GM04504 (cell line): ENCODE results near the gene CABP2.
"Not testable (repeated sequence)": the region's sequence is repeated elsewhere in the genome, so short reads cannot be mapped to it uniquely, and the experiment has no call there.

ENCODE experiments used
- DNase-seq: peaks from one replicate; pipeline ENCODE4 v3.0.0-alpha.2; 2012; ENCODE audit warnings: low read depth

The CABP2 gene

DNA sequence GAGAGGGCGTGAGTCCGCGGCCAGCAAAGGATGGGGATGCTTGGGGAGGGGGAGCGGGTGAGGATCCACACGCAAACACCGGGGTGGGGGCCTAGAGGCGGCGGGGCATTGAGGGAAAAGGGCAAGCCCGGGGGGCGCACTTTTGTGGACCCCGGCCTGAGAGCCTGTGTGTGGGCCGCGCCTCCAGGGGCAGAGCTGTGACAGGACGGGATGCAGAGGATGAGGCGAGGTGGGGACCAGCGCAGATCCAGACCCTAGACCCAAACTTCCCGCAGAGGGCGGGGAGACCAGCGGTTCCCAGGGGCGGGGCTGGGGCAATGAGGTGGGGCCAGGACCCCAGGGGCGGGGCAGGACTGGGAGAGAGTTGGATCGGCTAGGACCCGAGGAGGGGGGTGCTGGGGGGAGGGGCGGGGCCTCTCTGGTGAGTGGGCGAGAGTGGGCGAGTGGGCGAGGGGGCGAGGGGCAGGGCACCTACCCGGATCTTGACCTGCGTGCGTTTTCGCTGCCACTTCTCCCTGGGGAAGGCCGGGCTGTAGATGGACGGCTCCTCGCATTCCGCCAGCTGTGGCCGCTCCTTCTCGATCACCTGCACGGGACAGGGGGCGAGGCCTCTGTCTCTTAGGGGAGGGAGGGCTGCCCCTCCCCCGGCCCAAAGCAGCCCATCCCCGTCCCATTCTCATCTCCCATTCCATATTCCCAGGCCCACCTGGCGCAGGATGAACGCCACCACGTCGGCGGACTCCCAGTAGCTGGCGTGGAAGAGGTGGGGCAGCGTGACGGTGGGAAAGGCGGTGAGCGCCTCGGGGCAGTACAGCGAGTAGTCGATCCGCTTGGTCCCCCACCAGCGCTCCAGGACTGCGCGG lies 28.6 kb downstream of the CABP2 start:
- DNase-seq: no peak

DNA sequence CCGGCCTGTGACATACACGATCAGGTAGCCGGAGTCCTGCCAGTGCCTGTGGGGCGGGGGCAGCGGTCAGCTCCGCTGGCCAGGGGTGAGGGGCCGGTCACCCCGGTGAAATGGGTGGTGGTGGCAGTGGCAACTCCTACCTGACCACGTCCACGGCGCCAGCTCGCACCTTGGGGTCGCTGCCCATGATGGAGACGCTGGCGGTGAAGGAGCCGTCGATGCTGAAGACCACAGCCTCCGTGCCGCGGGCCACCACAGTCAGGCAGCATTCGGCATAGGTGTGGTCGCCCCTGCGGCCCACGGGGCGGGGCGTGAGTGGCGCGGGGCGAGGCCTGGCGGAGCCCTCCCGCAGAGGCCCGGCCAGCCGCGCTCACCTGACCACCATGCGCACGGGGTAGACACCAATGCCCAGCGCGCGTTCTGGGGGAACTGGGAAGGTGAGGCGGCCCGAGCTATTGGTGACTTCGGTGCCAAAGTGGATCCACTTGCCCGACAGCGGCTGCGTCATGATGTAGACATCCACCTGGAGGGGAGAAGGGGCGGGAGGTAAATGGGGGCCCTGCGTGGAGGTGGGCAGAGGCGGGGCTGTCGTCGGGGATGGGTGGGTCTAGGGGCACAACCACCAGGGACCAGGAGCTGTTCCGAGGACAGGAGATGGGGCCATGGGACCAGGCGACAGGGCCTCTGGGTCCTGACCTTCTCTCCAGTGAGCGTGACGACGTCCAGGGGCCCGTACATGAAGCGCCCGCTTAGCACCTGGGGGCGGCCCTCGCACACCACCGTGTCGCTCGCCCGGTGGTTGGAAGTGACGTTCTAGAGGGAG lies 29.5 kb downstream of the CABP2 start:
- no peak for DNase-seq

DNA sequence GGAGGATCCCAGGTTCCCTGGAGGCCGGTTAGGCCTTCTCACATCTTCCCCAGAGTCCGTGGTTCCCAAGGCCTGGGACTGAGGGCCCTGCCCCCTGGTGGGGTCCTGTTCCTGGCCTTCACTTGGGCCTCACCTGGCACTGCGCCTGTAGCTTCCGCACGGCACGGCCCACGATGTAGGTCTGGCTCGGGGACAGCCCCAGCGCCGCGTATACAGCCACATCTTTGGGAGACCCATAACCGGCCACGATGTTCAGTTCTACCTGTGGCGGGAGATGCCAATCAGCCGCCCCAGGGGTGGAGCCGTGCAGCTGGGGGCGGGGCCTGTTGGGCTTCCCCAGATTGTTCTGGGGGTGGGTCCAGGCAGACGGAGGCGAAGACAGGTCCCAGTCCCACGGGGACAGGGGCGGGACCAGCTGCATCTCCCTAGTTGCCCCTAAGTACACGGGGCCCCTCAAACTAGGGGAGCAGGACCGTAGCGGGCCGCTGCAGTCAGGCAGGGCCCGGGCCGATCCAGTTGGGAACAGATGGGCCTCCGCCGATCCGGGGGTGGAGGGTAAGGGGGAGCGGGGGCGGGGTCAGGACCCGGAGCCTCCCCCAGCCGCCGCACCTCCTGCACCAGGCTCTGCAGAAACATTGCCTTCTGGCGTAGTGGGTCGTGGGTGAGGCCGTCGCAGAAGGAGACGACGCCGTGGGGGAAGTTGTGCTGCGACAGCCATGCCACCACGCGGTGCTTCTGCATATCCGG lies 30.3 kb downstream of the CABP2 start:
- no peak for DNase-seq

DNA sequence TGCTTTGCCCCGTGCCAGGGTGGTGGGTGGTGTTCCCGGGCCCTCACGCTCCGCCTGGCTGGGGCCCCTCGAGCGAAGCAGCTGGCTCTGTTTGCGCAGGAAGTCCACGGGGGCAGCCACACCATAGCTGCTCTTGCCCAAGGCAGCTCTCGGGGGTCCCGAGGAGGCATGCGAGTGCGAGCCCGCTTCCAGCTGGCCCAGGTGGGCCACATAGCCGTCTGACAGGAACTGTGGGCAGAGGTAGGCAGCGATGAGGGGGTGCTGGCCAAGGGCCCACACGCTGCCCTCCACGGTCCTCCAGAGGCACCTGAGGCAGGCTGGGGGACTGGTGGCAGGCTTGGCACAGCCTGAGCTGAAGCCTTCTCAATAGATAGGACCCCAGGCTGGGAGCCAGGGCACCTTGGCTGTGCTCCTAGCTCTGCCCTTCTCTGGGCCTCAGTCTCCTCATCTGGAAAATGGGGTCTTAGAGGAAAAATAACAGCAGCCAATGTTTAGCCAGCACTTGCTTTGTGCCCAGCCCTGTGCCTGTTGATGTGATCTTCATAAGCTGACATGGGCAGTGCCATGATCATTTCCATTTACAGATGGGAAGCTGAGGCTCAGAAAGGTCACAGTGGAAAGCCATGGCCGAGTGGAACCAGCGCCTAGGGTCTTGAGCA lies 31.0 kb downstream of the CABP2 start:
- DNase-seq: no peak

DNA sequence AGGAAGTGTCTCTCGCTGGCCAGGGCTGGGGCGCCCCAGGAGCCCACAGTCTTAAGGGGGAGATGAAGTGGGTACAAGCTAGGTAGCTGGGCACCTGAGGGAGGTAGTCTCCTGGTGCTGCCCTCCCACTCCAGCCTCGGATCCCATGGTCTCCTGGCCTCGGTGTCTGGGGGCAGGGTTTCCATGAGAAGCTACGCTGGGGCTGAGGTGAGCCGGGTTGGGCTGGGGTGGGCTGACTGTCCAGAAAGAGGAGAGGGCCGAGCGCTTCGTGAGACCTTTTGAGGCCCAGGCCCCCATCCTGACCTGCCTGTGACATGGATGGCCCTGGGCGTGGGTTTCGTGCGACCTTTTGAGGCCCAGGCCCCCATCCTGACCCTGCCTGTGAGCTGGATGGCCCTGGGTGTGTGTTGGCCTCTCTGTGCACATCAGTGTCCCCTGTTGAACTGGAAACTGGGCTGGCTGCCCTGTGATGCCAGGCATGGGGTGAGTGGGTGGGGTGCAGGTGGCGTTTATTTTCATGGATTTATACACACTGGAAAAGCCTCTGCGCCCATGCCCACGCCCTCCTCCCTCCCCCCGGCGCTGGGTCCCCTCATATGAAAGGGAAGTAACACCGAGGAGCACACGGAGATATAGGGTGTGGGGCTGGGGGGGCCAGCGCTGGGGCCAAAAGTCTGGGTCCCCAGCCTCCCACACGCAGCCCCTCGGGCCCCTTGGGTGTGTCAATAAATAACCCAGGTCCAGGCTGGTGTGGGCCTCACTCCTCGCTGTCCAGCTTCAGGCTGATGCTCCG lies 31.8 kb downstream of the CABP2 start:
- DNase-seq: no peak

DNA sequence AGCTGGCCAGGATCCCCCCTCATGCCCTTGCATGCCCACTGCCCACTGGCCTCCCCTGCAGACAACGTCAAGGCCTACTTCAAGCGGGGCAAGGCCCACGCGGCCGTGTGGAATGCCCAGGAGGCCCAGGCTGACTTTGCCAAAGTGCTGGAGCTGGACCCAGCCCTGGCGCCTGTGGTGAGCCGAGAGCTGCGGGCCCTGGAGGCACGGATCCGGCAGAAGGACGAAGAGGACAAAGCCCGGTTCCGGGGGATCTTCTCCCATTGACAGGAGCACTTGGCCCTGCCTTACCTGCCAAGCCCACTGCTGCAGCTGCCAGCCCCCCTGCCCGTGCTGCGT lies 32.5 kb downstream of the CABP2 start:
- no peak for DNase-seq

DNA sequence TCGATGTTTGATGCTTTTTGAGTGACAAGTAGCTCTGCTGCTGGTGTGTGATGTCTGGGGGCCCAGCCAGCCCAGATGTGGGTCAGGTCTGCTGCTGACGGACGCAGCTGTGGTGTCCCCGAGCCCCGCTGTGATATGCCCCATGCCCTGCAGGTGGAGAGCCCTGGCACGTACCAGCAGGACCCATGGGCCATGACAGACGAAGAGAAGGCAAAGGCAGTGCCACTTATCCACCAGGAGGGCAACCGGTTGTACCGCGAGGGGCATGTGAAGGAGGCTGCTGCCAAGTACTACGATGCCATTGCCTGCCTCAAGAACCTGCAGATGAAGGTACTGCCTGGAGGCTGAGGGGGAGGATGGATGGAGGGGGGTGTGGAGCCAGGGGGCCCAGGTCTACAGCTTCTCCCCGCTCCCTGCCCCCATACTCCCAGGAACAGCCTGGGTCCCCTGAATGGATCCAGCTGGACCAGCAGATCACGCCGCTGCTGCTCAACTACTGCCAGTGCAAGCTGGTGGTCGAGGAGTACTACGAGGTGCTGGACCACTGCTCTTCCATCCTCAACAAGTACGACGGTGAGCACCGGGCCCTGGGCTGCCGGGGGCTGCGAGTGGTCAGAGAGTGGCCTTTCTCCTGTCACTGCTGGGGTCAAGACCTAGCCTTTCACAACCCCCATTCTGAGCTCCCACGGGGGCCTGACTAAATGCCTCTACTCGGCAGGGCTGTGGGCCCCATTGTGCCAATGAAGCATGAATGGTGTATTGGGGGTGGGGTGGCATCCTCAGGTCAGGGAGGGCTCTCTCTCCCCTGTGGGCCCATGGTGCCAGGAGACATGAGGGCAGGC lies 33.1 kb downstream of the CABP2 start:
- no peak for DNase-seq

DNA sequence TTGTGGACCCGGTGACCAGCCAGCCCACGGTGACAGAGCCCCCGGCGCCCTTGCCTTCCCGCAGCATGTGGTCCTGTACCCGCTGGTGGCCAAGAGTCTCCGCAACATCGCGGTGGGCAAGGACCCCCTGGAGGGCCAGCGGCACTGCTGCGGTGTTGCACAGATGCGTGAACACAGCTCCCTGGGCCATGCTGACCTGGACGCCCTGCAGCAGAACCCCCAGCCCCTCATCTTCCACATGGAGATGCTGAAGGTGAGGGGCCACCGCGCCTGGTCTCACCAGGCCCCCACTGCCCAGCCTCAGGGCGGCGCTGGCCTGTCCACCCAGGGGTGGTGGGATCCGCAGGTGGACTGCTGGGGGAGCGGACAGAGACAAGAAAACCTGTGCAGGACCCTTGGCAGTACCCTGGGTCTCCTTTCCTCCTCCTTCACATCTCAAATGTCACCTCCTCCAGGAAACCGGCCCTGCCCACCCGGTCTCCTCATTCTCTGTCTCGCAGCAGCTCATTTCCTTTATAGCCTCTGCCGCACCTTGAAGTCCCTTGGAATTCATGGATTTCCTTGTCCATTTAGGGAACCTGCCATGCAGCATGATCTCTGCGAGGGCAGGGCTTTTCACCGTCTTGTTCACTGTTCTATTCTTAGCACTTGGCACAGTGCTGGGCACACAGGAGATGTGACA lies 33.9 kb downstream of the CABP2 start:
- DNase-seq: no peak

DNA sequence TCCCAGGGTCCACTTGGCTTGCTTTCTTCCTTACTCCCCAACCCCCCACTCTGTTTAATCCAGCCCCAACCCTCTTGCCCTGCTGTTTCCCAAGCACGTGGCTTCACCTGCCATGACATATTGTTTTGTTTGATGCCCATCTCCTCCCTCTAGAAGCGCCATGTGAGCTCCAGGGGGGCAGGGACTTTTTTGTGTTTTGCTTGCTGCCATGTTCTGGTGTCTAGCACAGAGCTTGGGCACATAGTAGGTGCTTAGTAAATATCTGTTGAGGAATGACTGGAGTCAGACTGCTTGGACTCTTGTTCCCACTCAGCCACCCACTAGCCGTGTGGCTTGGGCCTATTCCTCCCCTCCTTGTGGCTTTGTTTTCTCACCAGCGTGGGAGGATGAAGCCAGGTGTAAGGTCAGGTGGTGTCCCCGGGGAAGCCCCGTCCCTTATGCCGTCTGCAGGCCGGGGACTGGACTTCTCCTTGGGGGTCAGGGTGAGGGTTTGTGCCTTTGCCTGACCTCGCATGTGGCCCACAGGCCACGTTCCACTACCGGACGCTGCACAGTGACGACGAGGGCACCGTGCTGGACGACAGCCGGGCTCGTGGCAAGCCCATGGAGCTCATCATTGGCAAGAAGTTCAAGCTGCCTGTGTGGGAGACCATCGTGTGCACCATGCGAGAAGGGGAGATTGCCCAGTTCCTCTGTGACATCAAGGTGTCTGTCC lies 36.6 kb downstream of the CABP2 start:
- DNase-seq: no peak

DNA sequence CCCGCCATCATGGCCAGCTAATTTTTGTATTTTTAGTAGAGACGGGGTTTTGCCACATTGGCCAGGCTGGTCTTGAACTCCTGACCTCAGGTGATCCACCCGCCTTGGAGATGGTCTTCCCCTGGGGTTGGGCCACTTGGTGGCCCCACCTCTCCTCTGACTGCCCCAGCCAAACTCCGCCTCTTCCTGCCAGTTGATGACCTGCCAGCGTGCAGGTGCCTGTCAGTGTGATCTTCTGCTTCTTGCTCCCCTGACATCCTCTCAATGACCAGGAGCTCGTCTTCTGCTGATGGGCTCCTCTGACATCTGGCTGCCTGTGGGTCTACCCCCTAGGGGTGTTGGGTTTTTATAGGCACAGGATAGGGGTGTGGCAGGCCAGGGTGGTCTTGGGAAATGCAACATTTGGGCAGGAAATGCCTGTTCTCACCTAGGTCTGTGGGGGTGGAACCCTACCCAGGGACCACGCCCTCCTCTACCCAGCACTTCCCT lies 37.3 kb downstream of the CABP2 start:
- not testable (repeated sequence) for DNase-seq

DNA sequence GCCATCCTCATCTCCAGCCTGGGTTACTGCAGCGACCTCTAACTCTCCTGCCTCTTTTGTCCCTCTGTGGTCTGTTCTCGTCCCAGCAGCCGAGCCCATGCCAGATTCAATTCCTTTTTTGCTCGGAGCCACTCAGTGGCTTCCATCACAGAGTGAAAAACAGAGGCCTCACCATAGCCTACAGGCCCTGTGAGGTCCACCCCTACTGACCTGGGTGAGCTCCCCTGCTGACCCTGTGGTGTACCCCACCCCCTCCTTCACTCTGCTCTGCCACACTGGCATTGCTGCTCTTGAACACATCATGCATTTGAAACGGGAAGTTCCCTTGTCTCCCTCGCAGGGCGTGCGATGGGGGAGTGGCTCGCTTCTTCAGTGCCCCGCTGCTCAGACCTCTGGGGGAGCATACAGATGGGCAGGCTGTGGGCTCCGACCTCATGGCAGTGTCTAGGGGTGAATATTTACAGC lies 38.4 kb downstream of the CABP2 start:
- no peak for DNase-seq

DNA sequence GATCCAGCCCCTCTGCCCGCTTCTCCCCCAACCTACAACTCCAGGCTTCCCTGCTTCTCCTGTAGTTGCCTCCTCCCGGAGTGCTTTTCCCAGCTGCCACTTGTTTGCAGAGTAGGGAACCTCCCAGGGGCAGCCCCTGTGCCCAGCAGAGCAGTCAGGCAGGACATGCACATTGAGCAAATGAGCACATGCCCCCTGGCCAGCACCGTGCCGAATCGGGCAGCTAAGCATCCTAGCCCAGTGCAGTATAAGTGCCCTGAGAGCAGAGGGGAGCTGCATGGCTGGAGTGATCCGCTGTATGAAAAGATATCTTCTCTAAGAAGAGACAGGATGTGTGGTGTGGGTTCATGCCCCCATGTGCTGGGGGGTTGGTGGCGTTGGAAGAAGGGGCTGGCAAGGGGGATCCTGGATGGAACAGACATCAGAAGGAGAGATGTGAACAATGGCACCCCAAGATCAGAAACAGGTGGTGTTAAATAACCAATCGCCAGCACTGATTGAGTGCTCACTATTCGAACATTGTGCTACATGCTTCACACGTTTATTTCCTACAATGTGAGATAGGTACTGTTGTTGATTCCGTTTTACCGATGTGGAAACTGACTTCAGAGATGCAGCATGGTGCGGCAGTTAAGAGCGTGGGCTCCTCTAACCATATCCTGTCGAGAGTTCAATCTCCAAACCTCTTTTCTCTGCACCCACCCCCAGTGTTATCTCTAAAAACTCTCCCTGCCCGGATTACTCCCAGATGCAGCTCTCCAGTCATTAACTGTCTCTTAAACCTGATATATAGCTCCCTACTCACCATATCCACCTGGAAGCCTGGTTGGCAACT lies 39.2 kb downstream of the CABP2 start:
- DNase-seq: no peak

DNA sequence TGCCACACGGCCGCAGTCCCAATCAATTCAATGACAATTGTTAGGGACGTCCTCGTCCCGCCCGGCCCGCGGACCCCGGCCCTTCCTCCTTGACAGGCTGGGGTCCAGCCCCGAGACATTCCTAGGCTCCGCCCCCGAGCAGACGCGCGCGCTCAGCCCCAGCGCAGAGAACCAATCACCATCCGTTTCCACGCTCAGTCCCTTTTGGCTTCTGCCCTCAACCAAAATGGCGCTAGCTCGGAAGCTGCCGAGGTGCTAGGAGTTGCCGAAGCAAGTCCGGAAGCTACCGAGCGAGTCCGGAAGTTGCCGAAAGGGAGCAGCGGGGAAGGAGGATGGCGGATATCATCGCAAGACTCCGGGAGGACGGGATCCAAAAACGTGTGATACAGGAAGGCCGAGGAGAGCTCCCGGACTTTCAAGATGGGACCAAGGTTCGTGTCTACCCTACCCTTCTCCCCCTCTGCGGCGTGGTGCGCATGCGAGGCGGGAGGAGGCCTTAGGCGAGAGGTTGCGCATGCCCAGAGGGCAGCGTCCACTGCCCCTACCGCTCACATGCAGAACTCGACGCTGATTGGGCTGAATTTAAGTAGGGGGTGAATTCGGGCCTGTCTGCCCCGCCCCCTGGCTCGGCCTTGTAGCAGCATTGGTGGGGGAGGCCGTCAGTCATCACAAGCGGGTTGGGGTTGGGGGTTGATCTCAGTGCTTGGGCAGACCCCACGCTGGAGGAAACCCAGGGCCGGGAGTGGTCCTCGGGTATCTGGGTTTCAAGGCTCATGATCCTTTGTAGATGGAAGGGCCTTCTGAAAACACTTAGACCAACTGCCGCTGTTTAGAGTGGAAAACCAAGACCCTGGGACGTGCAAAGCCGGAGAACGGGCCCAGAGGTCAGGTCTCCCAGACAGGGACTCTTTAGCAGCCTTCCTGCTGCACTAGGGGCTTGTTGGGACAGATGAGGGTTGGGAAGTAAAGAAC lies 40.1 kb downstream of the CABP2 start, which contains the start of gene AIP:
Gene AIP, plus strand, starts transcription at position 200 of the 972 bp plus-strand sequence. Its CDS starts 133 bp downstream, at position 333.
- DNase-seq: peak; percentile 96

DNA sequence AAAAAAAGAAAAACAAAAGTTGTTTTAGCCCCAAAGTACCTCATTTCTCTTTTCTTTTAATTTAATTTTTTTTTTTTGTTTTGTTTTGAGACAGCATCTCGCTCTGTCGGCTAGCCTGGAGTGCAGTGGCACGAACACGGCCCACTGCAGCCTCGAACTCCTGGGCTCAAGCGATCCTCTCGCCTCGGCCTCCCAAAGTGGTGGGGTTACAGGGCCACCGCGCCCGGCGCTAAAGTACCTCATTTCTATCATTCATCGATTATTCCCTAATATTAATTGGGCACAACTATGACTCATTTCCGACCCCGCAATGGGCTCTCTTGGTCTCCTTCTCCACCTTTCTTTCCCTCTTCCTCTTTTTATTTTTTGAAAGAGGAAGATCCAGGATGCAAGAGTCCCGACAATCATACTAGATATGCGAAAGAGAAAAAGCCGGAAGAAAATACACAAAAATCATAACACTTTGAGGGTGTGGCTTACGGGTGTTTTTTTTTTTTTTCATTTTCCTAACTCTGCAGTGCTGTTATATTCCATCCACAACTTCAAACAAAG lies 40.9 kb downstream of the CABP2 start:
- no peak for DNase-seq

DNA sequence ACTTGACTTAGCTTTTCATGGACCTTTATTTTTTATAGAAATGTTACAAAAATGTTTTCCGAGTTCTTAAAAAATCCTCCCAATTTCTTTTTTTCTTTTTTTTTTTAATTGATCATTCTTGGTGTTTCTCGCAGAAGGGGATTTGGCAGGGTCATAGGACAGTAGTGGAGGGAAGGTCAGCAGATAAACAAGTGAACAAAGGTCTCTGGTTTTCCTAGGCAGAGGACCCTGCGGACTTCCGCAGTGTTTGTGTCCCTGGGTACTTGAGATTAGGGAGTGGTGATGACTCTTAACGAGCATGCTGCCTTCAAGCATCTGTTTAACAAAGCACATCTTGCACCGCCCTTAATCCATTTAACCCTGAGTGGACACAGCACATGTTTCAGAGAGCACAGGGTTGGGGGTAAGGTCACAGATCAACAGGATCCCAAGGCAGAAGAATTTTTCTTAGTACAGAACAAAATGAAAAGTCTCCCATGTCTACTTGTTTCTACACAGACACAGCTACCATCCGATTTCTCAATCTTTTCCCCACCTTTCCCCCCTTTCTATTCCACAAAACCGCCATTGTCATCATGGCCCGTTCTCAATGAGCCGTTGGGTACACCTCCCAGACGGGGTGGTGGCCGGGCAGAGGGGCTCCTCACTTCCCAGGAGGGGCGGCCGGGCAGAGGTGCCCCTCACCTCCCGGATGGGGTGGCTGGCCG lies 45.7 kb downstream of the CABP2 start:
- not testable (repeated sequence) for DNase-seq

DNA sequence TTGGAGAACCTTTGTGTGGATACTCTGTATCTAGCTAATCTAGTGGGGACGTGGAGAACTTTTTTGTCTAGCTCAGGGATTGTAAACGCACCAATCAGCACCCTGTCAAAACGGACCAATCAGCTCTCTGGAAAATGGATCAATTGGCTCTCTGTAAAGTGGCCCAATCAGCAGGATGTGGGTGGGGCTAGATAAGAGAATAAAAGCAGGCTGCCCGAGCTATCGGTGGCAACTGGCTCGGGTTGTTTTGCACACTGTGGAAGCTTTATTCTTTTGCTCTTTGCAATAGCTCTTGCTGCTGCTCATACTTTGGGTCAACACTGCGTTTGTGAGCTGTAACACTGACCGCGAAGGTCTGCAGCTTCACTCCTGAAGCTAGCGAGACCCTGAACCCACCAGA lies 46.6 kb downstream of the CABP2 start:
- DNase-seq: not testable (repeated sequence)
